Activated CD4-positive, alpha-beta T cell treated with anti-CD3 and anti-CD28 coated beads, Interleukin-2, amount 50 U/mL, for 1 hour (primary cell): ENCODE measurements around the gene SLC25A12.

Experiments used
- DNase-seq: peaks from one replicate; pipeline ENCODE4 v3.0.0-alpha.2; 2020

SLC25A12 gene

GRCh38 chr2:171883275-171883893 is 10.7 kb downstream of the SLC25A12 start:
- no peak for DNase-seq

- no peak for DNase-seq
Measured at GRCh38 chr2:171882089-171882769, 11.8 kb downstream of the SLC25A12 start.

- no peak for DNase-seq
Measured at GRCh38 chr2:171880774-171881173, 13.3 kb downstream of the SLC25A12 start.

- DNase-seq = no peak
Measured at GRCh38 chr2:171879865-171880264, 14.2 kb downstream of the SLC25A12 start.

- DNase-seq = no peak
Measured at GRCh38 chr2:171878481-171878993, 15.5 kb downstream of the SLC25A12 start.

- DNase-seq = no peak
Measured at GRCh38 chr2:171874963-171875362, 19.1 kb downstream of the SLC25A12 start.

DNA sequence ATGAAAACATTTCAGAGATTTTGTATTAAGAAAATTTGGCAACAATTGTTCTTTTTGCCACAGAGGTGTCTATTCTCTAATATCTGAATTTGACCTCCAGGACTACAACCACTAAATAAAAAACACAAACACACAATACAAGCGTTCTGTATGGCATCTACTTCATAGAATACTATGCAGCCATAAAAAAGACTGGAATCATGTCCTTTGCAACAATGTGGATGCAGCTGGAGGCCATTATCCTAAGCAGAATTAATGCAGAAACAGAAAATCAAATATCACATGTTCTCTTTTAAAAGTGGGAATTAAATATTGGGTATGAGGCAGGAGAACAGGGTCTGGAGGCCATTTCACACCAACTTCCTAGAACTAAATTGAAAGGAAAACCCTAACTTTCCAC is 19.5 kb downstream of the SLC25A12 start:
- no peak for DNase-seq

DNA sequence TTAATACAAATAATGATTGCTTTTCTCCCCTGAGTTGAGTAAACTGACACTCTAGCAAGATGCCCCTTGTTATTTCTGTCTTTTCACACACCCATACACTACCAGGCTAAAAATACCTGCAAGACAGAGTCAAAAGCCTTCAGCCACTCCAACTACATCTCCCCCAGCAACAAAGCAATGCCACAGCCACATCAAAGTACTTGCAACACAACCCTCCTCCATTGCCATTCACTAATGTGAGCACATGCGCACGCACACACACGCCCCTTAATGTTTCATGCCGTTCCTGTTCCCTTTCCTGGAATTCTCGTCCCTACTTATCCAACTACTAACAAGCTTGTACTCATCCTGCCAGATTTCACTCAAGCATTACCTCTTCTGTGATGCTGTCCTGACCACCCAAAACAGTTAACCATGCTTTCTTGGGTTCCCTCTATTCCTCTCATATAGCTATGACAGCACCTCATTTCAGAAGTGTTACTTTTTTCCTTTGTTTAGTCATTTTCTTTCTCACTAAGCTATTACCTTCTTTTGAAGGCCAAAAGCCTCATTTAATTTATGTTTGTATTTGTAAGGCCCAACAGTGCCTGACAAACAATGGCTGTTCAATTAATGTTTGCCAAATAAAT is 29.6 kb downstream of the SLC25A12 start:
- DNase-seq = no peak

DNA sequence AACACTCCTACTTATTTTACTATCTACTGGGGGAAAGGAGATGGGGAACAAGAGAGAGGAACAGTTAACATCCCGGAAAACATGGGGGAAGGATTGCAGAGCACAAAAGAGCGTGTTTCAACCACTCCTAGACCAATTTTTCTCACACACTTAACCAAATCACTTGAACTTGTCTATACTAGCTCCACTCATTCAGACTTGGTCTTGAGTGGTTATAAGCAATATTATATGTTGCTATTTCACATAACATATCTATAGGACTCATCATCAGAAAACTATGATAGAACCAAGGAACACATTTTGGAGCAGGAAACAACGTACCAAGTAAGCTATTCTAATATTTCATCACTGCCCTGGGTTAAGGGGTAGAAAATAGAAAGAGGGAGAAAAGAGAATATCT is 31.5 kb downstream of the SLC25A12 start:
- DNase-seq = no peak

DNA sequence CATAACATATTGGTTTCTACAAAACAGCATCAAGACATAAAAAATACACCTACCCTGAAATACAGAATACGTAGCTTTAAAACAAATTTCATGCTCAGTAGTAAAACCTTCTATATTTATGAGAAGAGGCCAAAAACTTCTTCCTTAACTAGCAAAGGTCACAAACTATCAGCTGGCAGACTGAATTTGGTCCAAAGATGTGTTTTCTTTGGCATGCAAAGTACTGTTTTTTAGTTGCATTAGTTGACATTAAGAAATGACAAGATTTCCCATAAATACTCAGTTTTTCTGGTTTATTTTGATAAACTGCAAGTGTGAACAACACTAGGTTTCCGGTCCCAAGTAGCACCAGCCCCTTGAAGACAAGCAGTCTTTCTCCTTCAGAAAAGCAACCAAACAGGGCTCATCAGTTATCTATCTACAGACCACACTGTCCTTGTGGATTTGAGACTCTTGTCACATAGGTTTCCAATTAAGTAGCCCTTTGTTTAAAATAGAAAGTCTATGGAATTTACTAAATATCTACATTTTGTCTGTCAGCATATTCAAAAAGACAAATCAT is 35.6 kb downstream of the SLC25A12 start:
- DNase-seq = no peak

DNA sequence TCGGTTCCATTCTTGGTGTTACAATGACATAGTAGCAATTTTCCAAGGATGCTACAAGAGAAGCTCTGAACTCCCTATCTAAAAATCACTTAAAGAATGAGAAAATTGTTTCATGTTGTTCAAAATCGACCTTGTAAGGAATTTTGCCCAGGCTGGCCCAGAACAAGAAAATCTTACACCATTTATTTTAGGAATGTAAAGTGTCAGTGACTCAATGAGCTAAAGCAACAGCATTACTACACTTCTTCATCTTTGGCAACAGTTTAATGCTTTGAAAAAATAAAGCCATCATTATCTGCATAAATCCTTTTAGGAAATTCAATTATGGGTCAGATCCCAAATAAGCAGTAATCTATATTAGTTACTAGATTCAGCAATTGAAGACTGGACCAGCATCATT is 38.6 kb downstream of the SLC25A12 start:
- DNase-seq = no peak

DNA sequence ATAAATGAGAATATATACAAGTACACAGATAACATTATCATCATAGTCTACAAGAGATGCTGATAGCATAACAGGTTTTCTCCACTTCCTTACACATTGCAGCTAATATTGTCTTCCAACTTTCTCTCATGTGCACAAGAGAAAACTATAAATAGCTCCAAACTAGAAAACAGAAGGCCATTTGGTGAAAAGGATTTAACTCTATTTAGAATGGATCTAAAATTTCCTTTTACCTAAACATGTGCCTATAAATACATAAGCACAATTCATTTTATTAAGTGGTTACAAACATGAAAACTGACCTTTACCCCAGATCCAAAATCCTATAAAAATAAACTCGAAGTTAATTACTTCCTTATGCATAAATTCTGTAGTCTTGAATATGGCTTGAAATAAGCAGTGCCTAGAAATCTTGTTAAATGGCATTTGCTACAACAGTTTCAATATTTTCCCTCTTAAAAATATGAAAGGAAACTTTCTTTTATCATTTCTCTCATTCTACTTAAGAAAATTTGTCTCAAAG is 41.6 kb downstream of the SLC25A12 start:
- DNase-seq = no peak

DNA sequence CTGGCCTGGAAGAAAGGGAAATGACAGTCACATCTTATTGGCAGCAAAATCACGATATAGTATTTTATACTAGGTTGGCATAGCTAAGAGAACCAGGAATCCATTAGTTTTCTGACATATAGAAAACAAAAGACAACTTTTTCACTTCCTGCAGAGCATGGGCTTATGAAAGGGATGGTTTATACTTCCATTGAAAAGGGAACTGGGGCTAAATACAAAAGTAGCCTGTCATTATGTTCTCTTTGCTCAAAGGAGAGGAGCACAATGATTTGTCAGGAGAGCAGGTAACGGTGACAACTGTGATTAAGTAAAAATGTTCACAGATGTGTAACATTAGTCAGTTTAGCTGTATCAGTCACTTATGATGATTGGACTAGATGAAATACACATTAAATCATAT is 46.4 kb downstream of the SLC25A12 start:
- no peak for DNase-seq

DNA sequence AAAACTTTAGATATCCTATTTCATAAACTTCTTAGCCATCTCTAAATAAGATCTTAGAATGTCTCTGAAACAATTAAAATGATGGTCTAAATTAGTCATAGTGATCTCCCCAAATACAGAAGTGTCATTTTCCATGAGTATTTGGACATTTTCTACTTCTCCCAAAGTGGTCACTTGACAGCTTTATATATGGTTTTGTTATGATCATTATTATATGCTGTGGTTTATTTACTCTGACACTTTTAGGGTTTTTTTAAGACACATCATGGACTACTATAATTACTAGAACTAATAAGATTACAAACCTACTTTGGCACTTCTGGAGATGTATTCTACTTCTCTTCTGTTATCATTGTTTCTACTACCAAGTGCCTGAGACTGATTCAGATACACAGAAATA is 47.1 kb downstream of the SLC25A12 start:
- no peak for DNase-seq

- DNase-seq = no peak
Measured at GRCh38 chr2:171841996-171842395, 52.0 kb downstream of the SLC25A12 start.

DNA sequence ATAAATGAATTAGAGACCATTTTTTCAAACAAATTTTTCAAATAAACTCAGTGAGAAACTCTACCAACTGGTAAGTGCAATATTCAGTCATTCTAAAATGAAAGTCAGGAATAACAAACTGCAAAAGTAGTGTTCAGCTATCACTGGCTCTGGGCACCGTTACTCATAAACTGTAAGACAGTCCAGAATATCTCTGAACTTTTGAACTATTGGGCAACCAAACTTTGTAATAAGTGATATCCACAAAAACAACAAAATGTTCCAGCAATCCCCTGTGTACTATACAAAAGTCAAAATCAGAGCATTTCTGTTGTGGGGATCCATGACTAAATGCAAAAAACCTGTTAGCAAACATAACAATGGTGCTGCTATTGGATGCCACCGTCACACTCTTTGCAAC is 56.3 kb downstream of the SLC25A12 start:
- DNase-seq = no peak

DNA sequence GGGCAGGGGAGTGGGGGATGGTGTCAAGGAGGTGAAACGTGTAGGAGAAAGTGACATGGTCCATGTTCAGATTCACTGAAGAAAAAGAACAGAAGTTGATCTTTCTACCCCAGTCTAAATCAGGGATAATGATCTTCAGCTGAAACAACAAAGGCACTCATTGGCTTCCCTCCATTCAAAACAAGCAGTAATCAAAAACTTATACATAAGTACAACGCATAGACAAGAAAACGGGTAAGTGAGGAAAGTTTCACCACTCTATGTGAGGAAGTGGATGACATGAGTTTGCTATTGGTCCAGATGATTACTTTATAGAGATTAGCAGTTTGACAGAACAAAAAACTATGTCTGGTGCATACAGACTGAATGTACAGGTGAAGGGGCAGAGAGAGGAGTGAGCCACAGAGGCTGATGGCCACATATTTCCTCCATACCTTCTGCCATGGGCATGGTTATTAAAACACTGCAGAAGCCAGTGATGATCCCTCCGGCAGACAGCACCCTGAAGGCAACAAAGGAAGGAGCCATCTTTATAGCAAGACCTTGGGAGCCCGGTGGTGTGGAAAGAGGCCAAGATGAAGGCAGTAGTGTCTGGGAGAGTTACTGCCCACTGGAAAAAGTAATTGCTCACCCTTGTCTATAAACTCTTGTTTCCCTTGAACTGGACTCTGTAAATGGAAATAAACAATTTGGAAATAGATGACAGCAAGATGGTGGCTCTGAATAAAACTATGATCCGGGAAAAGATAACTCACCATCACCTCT is 57.7 kb downstream of the SLC25A12 start:
- no peak for DNase-seq

DNA sequence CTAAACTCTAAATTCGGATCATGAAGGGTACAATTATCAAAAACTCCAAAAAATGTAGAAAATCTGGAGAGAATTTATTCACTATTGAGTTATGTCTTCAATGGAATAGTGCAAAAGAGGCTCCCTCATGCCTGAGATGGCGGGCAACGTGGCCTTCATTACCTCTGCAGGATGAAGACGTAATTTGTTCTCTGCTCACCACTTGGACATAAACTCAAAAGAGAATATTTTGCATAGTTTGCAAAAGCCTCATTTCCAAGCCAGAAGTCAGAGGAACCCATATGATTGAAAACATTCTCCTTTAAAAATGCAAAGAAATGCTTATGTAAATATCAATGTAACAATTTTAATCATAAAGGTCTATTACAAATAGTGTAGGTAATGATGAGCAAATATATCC is 58.7 kb downstream of the SLC25A12 start:
- no peak for DNase-seq

- DNase-seq = no peak
Measured at GRCh38 chr2:171834286-171834685, 59.8 kb downstream of the SLC25A12 start.

DNA sequence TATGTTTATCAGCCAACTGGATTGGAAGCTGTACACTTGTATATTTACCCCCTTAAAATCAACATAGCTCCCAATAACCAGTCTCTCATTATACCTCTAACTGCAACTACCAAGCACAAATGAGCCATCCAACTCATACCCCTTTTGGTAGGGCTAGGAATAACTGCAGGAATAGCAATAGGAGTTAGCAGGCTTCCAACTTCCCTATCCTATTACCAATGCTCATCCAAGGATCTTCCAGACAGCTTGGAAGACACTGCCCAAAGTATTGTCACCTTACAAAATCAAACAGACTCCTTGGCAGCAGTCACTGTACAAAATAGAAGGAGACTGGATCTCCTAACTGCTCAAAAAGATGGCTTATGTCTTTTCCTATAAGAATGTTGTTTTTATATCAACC is 61.6 kb downstream of the SLC25A12 start:
- DNase-seq = no peak

DNA sequence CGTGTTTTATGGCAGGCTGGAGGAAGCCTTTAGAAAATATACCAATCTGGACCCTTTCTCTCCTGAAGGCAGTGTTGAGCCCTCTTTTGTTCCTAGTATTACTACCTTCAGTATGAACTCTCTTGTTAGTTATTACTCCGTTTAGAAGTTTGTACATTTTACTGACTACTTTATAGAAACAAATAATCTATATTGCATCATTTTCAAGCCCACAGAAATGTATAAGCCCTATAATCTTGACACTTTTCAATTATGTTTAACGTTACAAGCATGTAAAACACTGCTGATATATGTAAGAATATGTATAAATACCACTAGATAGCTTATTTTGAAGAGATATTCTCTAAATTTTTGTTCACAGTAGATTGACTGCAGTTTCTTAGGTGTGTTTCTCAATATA is 64.0 kb downstream of the SLC25A12 start:
- no peak for DNase-seq

DNA sequence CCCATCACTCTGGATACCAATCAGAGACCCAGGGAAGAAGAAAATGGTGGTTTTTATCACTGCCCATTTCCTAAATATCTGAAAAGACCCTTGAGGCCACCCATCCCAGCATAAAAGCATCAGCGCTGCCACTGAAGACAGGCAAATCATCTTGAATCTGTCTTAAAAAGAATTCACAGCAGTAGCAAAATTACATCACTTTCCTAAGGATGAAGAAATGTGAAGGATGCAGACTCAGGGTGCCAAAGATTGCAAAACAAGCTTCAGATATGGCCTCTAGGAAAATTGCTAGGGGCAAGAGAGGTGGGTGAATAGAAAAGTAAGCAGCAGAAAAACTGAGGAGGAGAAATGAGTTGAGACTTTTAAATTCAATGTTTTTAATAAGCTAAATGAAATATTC is 70.0 kb downstream of the SLC25A12 start:
- DNase-seq = no peak
